Right ventricle myocardium superior (tissue), 1 donor: ENCODE data around the gene RAD23A. TPM values are rescaled to one million over a fixed set of nuclear protein-coding genes. Genes with fewer than 3 reads are reported as not detected.
A peak's percentile ranks its signal among the peaks of the same experiment; 100 is the strongest.
"Not testable (repeated sequence)": the region's sequence is repeated elsewhere in the genome, so short reads cannot be mapped to it uniquely, and the experiment has no call there.

Experiments used
- ATAC-seq: fragments of 200-7000 bp; cut with Tn5 transposase; one replicate; pipeline ENCODE4 v1.9.1; 2020; ENCODE audit warnings: mild to moderate bottlenecking; ENCODE audit not compliant: poor library complexity
- DNase-seq: peaks from one replicate; pipeline ENCODE4 v3.0.0-alpha.2; 2020
- intact Hi-C: fragments of 100-400 bp; cut with DNase I; formaldehyde crosslinking; loops from one replicate; pipeline ENCODE4 v1.11.2; 2022
- total RNA-seq: library from RNA; stranded (reverse); fragmentation: NEBNext Ultra II Directional; extraction: Animal tissue kit (Norgen Biotek cat#: 25700); gene quantifications from one replicate; pipeline ENCODE4 v1.2.1, GENCODE V29; 2021
- donor health status: DM: no; HTN: yes; CAD: no; lungs with severe emphysema.

Gene RAD23A
- total RNA-seq, 1 donor from 2014 or later = 174 TPM

- ATAC-seq (no peak), DNase-seq (no peak)
- intact Hi-C loops = no loop called here
Measured at GRCh38 chr19:12936582-12936981, 9.1 kb upstream of the RAD23A start.

DNA sequence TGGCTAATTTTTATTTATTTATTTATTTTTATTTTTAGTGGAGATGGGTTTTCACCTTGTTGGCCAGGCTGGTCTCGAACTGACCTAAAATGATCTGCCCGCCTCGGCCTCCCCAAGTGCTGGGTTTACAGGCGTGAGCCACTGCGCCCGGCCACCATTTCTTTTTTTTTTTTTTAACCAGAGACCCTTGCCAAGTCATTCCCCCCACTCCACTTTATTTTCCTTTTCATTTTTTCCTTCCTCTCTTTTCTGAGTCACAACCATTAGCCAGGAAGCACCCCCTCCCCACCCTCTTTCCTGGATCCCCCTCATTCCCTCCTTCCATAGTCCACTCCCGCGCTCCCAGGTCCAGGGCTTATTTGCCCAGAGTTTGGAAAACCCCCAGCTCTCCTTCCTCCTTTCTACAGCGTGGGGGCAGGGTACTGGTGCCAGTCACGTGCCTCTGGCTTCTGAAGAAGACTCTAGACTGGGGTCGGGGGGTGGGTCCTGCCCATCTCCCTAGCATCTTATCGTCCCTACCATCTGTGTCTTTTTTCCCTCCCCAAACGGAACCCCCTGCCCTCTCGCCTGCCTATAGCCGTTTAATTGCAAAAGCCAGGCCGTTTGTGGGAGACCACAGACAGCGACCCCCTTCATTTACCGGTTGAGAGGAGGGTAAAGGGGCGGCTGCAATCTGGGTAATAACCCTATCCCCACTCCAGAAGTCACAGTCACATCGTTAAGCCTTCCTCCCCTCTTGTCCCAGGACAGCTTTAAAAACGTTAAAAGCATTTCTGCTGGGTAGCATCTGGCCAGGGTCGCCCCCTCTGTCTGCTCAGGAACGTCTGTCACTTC, 8.4 kb upstream of the RAD23A start:
- ATAC-seq = no peak
- DNase-seq = no peak
- intact Hi-C loops = no loop called here

GRCh38 chr19:12937927-12938778, 7.5 kb upstream of the RAD23A start, which contains the start of gene CALR:
CALR (plus strand) TSS chr19:12938609; CDS start chr19:12938680, 71 bp downstream.
- DNase-seq = peak; percentile 100
- ATAC-seq = peak; percentile 91
- intact Hi-C loops = no loop called here

DNA sequence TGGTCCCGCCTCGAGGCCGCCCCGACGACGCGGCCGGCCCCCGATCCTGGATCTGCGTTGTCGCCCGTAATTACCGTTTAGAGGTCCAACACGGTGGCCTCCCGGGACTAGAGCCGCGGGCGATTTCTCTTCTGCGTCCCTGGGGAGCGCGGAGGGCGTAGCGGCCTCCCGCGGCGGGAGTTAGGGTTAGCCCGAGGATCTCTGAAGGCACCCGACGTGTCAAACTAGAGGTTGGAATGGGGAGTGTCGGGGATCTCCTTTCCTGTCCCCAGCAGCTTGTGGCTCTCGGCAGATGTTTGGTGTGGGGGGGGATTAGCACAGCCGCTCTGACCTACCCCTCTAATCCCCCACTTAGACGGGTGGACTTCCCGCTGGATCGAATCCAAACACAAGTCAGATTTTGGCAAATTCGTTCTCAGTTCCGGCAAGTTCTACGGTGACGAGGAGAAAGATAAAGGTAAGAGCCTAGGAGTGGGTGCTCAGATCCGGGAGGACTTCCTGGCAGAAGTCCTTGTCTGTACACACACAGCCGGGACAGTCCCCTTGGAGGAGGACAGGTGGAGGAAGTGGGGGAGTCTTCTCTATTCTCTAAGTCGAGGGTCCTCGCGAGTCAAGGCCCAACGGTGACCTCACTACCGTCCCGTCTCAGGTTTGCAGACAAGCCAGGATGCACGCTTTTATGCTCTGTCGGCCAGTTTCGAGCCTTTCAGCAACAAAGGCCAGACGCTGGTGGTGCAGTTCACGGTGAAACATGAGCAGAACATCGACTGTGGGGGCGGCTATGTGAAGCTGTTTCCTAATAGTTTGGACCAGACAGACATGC, 6.7 kb upstream of the RAD23A start:
- DNase-seq = no peak
- ATAC-seq = peak; percentile 11
- intact Hi-C loops = no loop called here

DNA sequence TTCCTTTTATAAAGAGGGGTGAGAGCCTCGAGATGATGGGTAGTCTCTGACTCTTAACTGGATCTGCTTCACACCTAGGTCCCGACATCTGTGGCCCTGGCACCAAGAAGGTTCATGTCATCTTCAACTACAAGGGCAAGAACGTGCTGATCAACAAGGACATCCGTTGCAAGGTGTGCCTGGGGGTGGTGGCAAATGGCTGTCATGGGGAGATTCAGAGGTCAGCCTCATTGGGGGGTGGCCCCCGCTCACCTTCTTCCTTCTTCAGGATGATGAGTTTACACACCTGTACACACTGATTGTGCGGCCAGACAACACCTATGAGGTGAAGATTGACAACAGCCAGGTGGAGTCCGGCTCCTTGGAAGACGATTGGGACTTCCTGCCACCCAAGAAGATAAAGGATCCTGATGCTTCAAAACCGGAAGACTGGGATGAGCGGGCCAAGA, 5.7 kb upstream of the RAD23A start:
- DNase-seq = no peak
- ATAC-seq = no peak
- intact Hi-C loops = no loop called here

DNA sequence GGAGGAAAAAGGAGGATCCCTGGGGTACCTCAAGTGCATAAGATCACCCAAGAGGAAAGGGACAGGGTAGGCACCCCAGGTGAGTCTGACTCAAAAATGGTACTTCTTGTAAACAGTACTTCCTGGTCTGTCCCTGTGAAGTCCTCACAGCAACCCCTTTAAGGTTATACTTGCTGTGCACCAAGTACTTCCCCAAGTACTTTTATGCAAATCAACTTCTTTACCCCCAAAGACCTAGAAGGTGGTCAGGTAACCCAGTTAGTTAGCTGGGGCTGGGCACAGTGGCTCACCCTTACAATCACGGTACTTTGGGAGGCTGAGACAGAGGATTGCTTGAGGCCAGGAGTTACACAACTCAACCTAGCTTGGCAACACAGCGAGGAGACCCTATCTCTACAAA, 4.8 kb upstream of the RAD23A start:
- intact Hi-C loops = no loop called here
- DNase-seq (no peak), ATAC-seq (no peak)

DNA sequence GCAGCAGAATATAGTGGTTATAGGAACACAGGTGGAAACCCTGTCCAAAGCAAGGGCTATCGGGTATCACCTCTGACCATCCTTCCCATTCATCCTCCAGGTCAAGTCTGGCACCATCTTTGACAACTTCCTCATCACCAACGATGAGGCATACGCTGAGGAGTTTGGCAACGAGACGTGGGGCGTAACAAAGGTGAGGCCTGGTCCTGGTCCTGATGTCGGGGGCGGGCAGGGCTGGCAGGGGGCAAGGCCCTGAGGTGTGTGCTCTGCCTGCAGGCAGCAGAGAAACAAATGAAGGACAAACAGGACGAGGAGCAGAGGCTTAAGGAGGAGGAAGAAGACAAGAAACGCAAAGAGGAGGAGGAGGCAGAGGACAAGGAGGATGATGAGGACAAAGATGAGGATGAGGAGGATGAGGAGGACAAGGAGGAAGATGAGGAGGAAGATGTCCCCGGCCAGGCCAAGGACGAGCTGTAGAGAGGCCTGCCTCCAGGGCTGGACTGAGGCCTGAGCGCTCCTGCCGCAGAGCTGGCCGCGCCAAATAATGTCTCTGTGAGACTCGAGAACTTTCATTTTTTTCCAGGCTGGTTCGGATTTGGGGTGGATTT, 2.1 kb upstream of the RAD23A start:
- intact Hi-C loops = no loop called here
- ATAC-seq = no peak
- DNase-seq = no peak

- ATAC-seq = no peak
- DNase-seq = no peak
- intact Hi-C loops = no loop called here
Measured at GRCh38 chr19:12944104-12944674, 1.5 kb upstream of the RAD23A start.

DNA sequence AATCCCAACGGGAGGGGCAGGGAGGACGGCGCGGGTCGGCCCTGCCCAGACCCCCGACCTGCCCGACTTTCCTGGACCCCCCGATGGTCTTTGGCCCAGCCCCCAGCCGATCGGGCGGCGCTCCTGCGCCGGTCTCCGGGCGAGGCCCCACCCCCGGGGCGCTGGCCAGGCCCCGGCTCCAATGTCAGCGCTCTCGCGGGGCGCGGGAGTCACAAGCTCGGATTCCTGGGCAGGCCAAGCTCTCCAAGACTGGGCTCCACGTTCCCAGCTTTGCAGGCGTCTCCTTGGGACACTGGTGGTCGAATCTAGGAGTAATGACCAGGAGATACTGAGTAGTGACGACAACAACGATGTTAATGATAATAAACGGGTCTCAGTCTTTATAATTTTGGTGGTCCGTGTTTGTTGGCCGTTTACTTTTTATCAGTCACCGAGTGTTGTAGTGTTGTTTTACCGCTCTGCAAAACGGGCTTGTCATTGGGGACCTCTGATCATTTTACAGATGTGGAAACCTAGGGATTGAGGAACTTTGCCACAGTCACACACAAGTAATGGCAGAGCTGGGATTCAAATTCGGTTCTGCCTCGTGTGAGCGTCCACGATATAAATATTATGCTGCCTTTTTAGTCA, 545 bp downstream of the RAD23A start:
- intact Hi-C loops = no loop called here
- DNase-seq (peak; percentile 82), ATAC-seq (peak; percentile 81)

GRCh38 chr19:12946731-12947496, 1.3 kb downstream of the RAD23A start:
- ATAC-seq (no peak), DNase-seq (no peak)
- intact Hi-C loops = no loop called here

DNA sequence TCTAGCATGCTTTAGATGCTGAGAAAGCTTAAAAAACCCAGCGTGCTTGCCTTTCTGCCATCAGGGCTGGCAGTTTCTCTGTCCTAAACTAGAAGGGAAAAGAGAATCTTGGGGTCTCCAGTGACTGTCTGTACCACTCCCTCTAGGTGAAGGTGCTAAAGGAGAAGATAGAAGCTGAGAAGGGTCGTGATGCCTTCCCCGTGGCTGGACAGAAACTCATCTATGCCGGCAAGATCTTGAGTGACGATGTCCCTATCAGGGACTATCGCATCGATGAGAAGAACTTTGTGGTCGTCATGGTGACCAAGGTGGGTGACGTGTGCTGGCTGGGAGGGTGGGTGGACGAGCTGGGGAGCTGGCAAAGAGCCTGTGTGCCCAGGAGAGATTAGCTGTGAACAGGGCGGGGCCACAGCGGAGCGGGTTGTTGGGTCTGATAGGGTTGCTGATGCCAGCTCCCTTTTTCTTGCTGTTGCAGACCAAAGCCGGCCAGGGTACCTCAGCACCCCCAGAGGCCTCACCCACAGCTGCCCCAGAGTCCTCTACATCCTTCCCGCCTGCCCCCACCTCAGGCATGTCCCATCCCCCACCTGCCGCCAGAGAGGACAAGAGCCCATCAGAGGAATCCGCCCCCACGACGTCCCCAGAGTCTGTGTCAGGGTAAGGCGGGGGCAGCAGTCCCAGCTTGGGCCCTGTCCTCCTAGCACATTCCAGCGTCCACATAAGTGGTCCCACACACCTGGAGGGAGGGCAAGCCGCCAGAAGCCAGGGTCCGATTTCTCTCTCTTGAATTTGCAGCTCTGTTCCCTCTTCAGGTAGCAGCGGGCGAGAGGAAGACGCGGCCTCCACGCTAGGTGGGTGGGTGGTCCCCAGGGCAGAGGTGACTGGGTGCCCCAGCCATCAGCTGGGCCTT, 2.3 kb downstream of the RAD23A start:
- no peak for DNase-seq
- intact Hi-C loops = no loop called here
- ATAC-seq = no peak

DNA sequence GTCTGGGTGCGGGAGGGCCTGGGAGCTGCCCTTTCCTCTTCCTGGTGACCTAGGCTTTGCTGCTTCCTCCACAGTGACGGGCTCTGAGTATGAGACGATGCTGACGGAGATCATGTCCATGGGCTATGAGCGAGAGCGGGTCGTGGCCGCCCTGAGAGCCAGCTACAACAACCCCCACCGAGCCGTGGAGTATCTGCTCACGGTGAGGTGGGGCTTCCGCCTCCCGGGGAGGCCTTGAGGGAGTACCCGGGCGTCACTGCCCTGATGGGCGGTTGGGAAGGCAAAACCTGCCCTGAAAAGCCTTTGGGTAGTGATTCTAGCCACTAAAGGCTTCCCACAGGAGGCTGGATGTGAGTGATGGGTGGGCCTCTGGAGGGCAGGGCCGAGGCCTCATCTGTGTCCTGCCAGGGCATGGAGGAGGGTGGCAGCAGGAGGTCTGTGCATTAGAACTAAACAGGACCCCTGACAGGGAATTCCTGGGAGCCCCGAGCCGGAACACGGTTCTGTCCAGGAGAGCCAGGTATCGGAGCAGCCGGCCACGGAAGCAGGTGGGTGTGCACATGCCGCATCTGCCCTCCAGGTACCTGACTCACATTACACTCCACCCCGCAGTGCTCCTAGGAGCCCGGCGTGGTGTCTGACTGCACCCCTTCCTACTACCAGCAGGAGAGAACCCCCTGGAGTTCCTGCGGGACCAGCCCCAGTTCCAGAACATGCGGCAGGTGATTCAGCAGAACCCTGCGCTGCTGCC, 3.1 kb downstream of the RAD23A start:
- intact Hi-C loops = no loop called here
- ATAC-seq = no peak

GRCh38 chr19:12949363-12950283, 4.0 kb downstream of the RAD23A start:
- no peak for DNase-seq
- intact Hi-C loops = no loop called here
- ATAC-seq = no peak

More for the DNA sequence above, 3.1 kb downstream of the RAD23A start:
- DNase-seq = no peak

- intact Hi-C loops, DNase-seq, ATAC-seq: not testable (repeated sequence)
Measured at GRCh38 chr19:12952050-12952449, 6.4 kb downstream of the RAD23A start.
